Measurements from ENCODE around the gene RNU6-1.

- no peak for TF ChIP-seq CTCF (IDR thresholded peaks at IDR 0.05)
- TF ChIP-seq EZH2 (IDR thresholded peaks at IDR 0.05; ENCODE audit: borderline replicate concordance, insufficient read depth, low read depth, low read length, poor library complexity, severe bottlenecking): no peak
Observed at GRCh38 chr15:67840749-67841512, 1.1 kb upstream of the RNU6-1 start.

Data from B cell (primary cell).